GM23248 (cell line): ENCODE data around the gene CEP78. TPM values are rescaled to one million over a fixed set of nuclear protein-coding genes. Genes with fewer than 3 reads are reported as not detected.

Experiments used
- DNase-seq: peaks from one replicate; pipeline ENCODE4 v3.0.0-alpha.2; 2015
- H2AFZ ChIP-seq: fragments of 200-600 bp; sonication (generic); 2 replicates; pipeline ENCODE4 v1.6.1; 2016; ENCODE audit warnings: antibody characterized with exemption
- H3F3A ChIP-seq: fragments of 200-600 bp; sonication (generic); 2 replicates; pipeline ENCODE4 v1.6.1; 2016; ENCODE audit warnings: mild to moderate bottlenecking, antibody characterized with exemption, mixed run types; ENCODE audit not compliant: insufficient read depth
- H3K27ac ChIP-seq: fragments of 200-600 bp; sonication (generic); 2 replicates; pipeline ENCODE4 v1.5.1; 2016; ENCODE audit warnings: mild to moderate bottlenecking
- H3K27me3 ChIP-seq: fragments of 200-600 bp; sonication (generic); replicated peaks from 2 replicates; pipeline ENCODE4 v1.6.1; 2016; ENCODE audit warnings: mild to moderate bottlenecking; ENCODE audit not compliant: insufficient read depth
- H3K36me3 ChIP-seq: fragments of 200-600 bp; sonication (generic); 2 replicates; pipeline ENCODE4 v1.6.1; 2016; ENCODE audit warnings: low read depth, mild to moderate bottlenecking
- H3K4me1 ChIP-seq: fragments of 200-600 bp; sonication (generic); 2 replicates; pipeline ENCODE4 v1.6.1; 2016; ENCODE audit warnings: mild to moderate bottlenecking; ENCODE audit not compliant: insufficient read depth
- H3K4me2 ChIP-seq: fragments of 200-600 bp; sonication (generic); one replicate; pipeline ENCODE4 v1.6.1; 2016; ENCODE audit warnings: mild to moderate bottlenecking; ENCODE audit not compliant: unreplicated experiment
- H3K4me3 ChIP-seq: fragments of 200-600 bp; sonication (generic); 2 replicates; pipeline ENCODE4 v1.5.1; 2016; ENCODE audit warnings: mild to moderate bottlenecking
- H3K79me2 ChIP-seq: fragments of 200-600 bp; sonication (generic); 2 replicates; pipeline ENCODE4 v1.6.1; 2016; ENCODE audit warnings: mild to moderate bottlenecking; ENCODE audit not compliant: insufficient read depth
- H3K9ac ChIP-seq: fragments of 200-600 bp; sonication (generic); 2 replicates; pipeline ENCODE4 v1.6.1; 2016; ENCODE audit warnings: mild to moderate bottlenecking
- H3K9me2 ChIP-seq: fragments of 200-600 bp; sonication (generic); 2 replicates; pipeline ENCODE4 v1.6.1; 2016; ENCODE audit warnings: mixed run types, mild to moderate bottlenecking, moderate library complexity; ENCODE audit not compliant: insufficient read depth
- H3K9me3 ChIP-seq: fragments of 200-600 bp; sonication (generic); one replicate; pipeline ENCODE4 v1.6.1; 2017; ENCODE audit warnings: low read depth
- H4K20me1 ChIP-seq: fragments of 200-600 bp; sonication (generic); 2 replicates; pipeline ENCODE4 v1.6.0; 2016; ENCODE audit not compliant: insufficient read depth
- EZH2 ChIP-seq: fragments of 200-600 bp; sonication (generic); IDR thresholded peaks from 2 replicates; pipeline ENCODE4 v1.6.1; 2018; ENCODE audit warnings: antibody characterized with exemption, mild to moderate bottlenecking; ENCODE audit not compliant: insufficient read depth, poor library complexity, severe bottlenecking
- EZH2phosphoT487 ChIP-seq: fragments of 200-600 bp; sonication (generic); IDR thresholded peaks from 2 replicates; pipeline ENCODE4 v1.6.1; 2018; ENCODE audit warnings: antibody characterized with exemption, moderate library complexity, mild to moderate bottlenecking, low read depth; ENCODE audit not compliant: insufficient read depth
- WGBS, 2 experiments: methylation state at CpG; one replicate each; pipeline ENCODE4 v1.1.6; 2015 to 2017; ENCODE audit warnings: low lambda C conversion rate in 2 of 2, low coverage in 1 of 2; ENCODE audit errors: missing lambda C conversion rate in 2 of 2; 5-methylcytosine and 5-hydroxymethylcytosine counted together
- in situ Hi-C: fragments of 300-500 bp; cut with MboI; formaldehyde crosslinking; loops from 2 replicates; pipeline ENCODE4 v1.15.0; 2020
- polyA plus RNA-seq: library from polyadenylated mRNA; unstranded; fragments of >200 nt; fragmentation: Nextera tagmentation; extraction: Ambion mirVana; gene quantifications from 2 replicates; pipeline ENCODE4 v1.2.1, GENCODE V29; 2016
- total RNA-seq: library from RNA; depleted of rRNA; stranded (reverse); fragments of >200 nt; shearing (Covaris generic); gene quantifications from 2 replicates; pipeline ENCODE4 v1.2.3, GENCODE V29; 2014

The CEP78 gene
- total and polyA plus RNA-seq, 2 experiments from 2014 or later: 9.1 to 13.8 TPM

DNA sequence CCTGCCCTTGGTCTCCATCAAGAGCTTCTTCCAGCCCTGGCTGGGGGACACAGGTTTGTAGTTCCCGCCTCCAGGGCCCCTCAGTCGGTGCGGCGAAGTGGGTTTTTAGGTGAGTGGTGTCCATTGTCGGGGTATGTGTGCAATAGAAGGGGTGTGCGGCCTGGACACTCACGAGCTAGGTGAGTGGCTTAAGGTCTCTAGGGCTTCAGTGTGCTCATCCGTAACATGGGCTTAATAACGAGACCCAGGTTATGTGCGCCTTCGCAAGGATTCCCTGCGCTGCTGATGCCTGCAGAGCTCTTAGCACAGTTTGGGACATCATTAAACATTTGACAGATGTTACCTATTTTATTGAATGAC is 656 bp downstream of the CEP78 start:
- peak overlapping the region; percentile 93 for H3K4me2 ChIP-seq
- DNase-seq: peak; percentile 36
- H3K4me1 ChIP-seq: peaks cover 10% of the 10 kb centered on the region; the same call in 1 of the 2 replicates
- no peaks in the 10 kb centered on the region for H3K27me3 ChIP-seq
- peaks cover 16% of the 10 kb centered on the region for H3K79me2 ChIP-seq
- no peak overlapping the region for H3K27ac ChIP-seq
- H3K36me3 ChIP-seq: no peaks in the 10 kb centered on the region
- no peak for TF ChIP-seq EZH2
- TF ChIP-seq EZH2phosphoT487: no peak
- H3K9me2 ChIP-seq: no peaks in the 10 kb centered on the region
- in situ Hi-C loops: no loop called here
- H3K4me3 ChIP-seq: peak overlapping the region; percentile 92
- H3K9ac ChIP-seq: peak overlapping the region; percentile 86
- no peaks in the 10 kb centered on the region for H4K20me1 ChIP-seq
- no peaks in the 10 kb centered on the region for H3K9me3 ChIP-seq
- peak overlapping the region; percentile 98 for H2AFZ ChIP-seq
- peaks cover 9% of the 10 kb centered on the region; the same call in 1 of the 2 replicates for H3F3A ChIP-seq
- WGBS, 2 experiments: 12 to 17% methylated on average over 12 of the region's 12 CpGs

DNA sequence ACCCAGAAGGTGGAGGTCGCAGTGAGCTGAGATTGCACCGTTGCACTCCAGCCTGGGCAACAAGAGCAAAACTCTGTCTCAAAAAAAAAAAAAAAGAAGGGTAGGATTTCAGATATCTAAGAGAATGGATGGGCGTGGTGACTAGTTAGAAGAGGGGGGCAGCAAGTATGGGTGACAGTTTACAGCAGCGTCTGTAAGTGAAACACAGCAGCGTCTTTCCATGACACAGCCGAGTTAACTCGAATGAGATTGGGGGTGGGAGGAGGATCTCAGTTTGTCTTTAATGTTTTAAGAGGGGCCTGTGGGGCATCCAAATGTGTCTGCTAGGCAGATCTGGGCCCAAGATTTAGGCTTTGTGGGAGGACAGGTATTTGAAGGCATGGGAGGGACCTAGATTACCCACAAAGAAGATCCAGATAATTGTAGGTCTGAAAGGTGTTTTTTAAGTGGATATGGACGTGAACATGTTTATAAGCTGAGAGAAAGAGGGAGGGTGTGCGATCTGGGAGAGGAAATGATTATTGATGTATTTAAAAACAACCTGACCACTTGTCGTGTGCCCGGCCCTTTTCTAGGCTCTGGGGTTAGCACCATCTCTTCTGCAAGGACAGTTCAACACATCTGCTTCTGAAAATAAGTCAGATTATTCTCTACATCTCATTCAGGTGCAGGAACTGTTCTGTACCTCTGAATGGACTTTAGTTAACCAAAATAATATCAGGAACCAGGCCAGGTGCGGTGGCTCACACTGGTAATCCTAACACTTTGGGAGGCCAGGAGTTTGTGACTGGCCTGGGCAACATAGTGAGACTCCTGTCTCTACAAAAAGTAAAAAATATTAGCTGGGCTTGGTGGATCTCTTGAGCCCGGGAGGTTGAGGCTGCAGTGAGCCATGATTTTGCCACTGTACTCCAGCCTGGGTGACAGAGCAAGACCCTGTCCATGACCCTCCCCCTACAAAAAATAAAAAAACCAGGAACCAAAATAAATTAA is 2.5 kb downstream of the CEP78 start:
- no peak overlapping the region for H3K27ac ChIP-seq
- no peaks in the 10 kb centered on the region for H3K9me2 ChIP-seq
- H3K36me3 ChIP-seq: no peaks in the 10 kb centered on the region
- H2AFZ ChIP-seq: no peak overlapping the region
- in situ Hi-C loops: no loop called here
- no peak overlapping the region for H3K9ac ChIP-seq
- peaks cover 10% of the 10 kb centered on the region; the same call in 1 of the 2 replicates for H3K4me1 ChIP-seq
- H3K4me3 ChIP-seq: no peak overlapping the region
- 90 to 94% methylated on average over 13 of the region's 13 CpGs for WGBS, 2 experiments
- no peak overlapping the region for H3K4me2 ChIP-seq
- H3F3A ChIP-seq: peaks cover 9% of the 10 kb centered on the region; the same call in 1 of the 2 replicates
- TF ChIP-seq EZH2phosphoT487 (no peak), EZH2 (no peak)
- DNase-seq: no peak
- H3K79me2 ChIP-seq: peaks cover 16% of the 10 kb centered on the region
- no peaks in the 10 kb centered on the region for H4K20me1 ChIP-seq
- no peaks in the 10 kb centered on the region for H3K9me3 ChIP-seq
- H3K27me3 ChIP-seq: no peaks in the 10 kb centered on the region

- H2AFZ ChIP-seq: no peak overlapping the region
Observed at GRCh38 chr9:78239506-78239905, 3.6 kb downstream of the CEP78 start.

DNA sequence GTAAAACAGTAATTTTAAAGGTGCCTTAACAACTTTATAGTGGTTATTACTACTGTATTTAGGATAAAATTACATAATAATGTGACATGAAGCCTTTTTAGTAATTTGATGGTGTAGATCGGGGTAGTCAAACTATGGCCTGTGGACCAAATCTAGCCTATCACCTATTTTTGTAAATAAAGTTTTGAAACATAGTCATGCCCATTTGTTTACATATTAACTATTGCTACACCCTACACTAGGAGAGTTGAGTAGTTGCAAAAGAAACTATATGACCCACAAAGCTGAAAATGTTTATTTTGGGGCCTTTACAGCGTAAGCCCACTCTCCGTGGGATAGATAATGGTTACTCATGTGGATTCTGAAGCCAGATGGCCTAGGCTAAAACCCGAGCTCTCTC is 6.2 kb downstream of the CEP78 start:
- WGBS, 2 experiments: 80 to 84% methylated on average over 4 of the region's 4 CpGs

More at GRCh38 chr9:78239506-78239905, 3.6 kb downstream of the CEP78 start:
- Histone ChIP-seq H4K20me1 (no peaks in the 10 kb centered on the region), H3K27me3 (no peaks in the 10 kb centered on the region), H3K9me3 (no peaks in the 10 kb centered on the region), H3K9ac (no peak overlapping the region), H3K4me3 (no peak overlapping the region), H3F3A (peaks cover 5% of the 10 kb centered on the region; the same call in 1 of the 2 replicates), H3K79me2 (peaks cover 11% of the 10 kb centered on the region), H3K36me3 (no peaks in the 10 kb centered on the region), H3K4me1 (peaks cover 8% of the 10 kb centered on the region; the same call in 1 of the 2 replicates), H3K9me2 (no peaks in the 10 kb centered on the region), H3K27ac (no peak overlapping the region), H3K4me2 (no peak overlapping the region)
- TF ChIP-seq EZH2phosphoT487 (no peak), EZH2 (no peak)
- in situ Hi-C loops: no loop called here
- WGBS, 2 experiments: 87 to 92% methylated on average over 5 of the region's 5 CpGs
- DNase-seq: no peak

More for the DNA sequence above, 6.2 kb downstream of the CEP78 start:
- Histone ChIP-seq H3K36me3 (no peaks in the 10 kb centered on the region), H3K9ac (no peak overlapping the region), H3K79me2 (peaks cover 6% of the 10 kb centered on the region), H3K4me2 (no peak overlapping the region), H2AFZ (no peak overlapping the region), H3F3A (no peaks in the 10 kb centered on the region), H3K27ac (no peak overlapping the region), H4K20me1 (no peaks in the 10 kb centered on the region), H3K9me3 (no peaks in the 10 kb centered on the region), H3K9me2 (no peaks in the 10 kb centered on the region), H3K4me1 (0 out of 2 replicates have a peak, but pooled peaks cover 3% of the 10 kb centered on the region), H3K4me3 (no peak overlapping the region), H3K27me3 (no peaks in the 10 kb centered on the region)
- DNase-seq: no peak
- TF ChIP-seq EZH2phosphoT487 (no peak), EZH2 (no peak)
- in situ Hi-C loops: no loop called here
